Activated CD4-positive, CD25-positive, alpha-beta regulatory T cell treated with anti-CD3 and anti-CD28 coated beads, Interleukin-2, amount 50 U/mL, for 24 hours (primary cell): Measurements from ENCODE around the gene SV2B.

Source experiments
- ATAC-seq, 2 donors: fragments of 150-1000 bp; cut with Tn5 transposase; one replicate each; pipeline ENCODE4 v1.10.0; 2021; ENCODE audit warnings: mild to moderate bottlenecking in 1 of 2, moderate library complexity in 1 of 2

The SV2B gene

GRCh38 chr15:91192690-91193377 is 92.8 kb downstream of the SV2B start:
- no peak for ATAC-seq

- no peak for ATAC-seq
Observed at GRCh38 chr15:91193378-91193720, 93.3 kb downstream of the SV2B start.

- no peak for ATAC-seq
Observed at GRCh38 chr15:91196127-91196526, 96.1 kb downstream of the SV2B start.

- ATAC-seq: no peak
Observed at GRCh38 chr15:91196768-91197167, 96.7 kb downstream of the SV2B start.

GRCh38 chr15:91199511-91199910 is 99.5 kb downstream of the SV2B start:
- no peak for ATAC-seq

- ATAC-seq: no peak
Observed at GRCh38 chr15:91200101-91200754, 100.2 kb downstream of the SV2B start.

GRCh38 chr15:91202510-91203102 is 102.5 kb downstream of the SV2B start:
- ATAC-seq: no peak

GRCh38 chr15:91203619-91204203 is 103.7 kb downstream of the SV2B start:
- no peak for ATAC-seq

GRCh38 chr15:91208371-91208770 is 108.3 kb downstream of the SV2B start:
- ATAC-seq: no peak

- no peak for ATAC-seq
Observed at GRCh38 chr15:91209318-91209717, 109.3 kb downstream of the SV2B start.

- no peak for ATAC-seq
Observed at GRCh38 chr15:91209726-91210125, 109.7 kb downstream of the SV2B start.

- no peak for ATAC-seq
Observed at GRCh38 chr15:91214675-91215590, 114.9 kb downstream of the SV2B start.

GRCh38 chr15:91216000-91216399 is 115.9 kb downstream of the SV2B start:
- ATAC-seq: no peak

- no peak for ATAC-seq
Observed at GRCh38 chr15:91219206-91219605, 119.1 kb downstream of the SV2B start.

GRCh38 chr15:91222052-91222451 is 122.0 kb downstream of the SV2B start:
- no peak for ATAC-seq

- no peak for ATAC-seq
Observed at GRCh38 chr15:91223863-91224262, 123.8 kb downstream of the SV2B start.

GRCh38 chr15:91224755-91225380 is 124.8 kb downstream of the SV2B start:
- no peak for ATAC-seq

GRCh38 chr15:91225741-91226140 is 125.7 kb downstream of the SV2B start:
- ATAC-seq: no peak

GRCh38 chr15:91227117-91227516 is 127.1 kb downstream of the SV2B start:
- ATAC-seq: no peak

- ATAC-seq: no peak
Observed at GRCh38 chr15:91227766-91228165, 127.7 kb downstream of the SV2B start.

- no peak for ATAC-seq
Observed at GRCh38 chr15:91228383-91228782, 128.3 kb downstream of the SV2B start.

GRCh38 chr15:91228890-91229289 is 128.8 kb downstream of the SV2B start:
- no peak for ATAC-seq
